ENCODE results near the gene ATG4B.

The ATG4B gene

GRCh38 chr2:241598061-241598460 lies 39.4 kb upstream of the ATG4B start:
- H3K27me3 ChIP-seq (ENCODE audit: low read length), result no peaks in the 10 kb centered on the region
- H3K27ac ChIP-seq (ENCODE audit: low read depth, low read length), result no peak overlapping the region
- H3K79me2 ChIP-seq (ENCODE audit: insufficient read depth, low read length), result no peaks in the 10 kb centered on the region
- no peak overlapping the region for H3K4me2 ChIP-seq (ENCODE audit: low read depth, low read length, poor library complexity, severe bottlenecking)
- TF ChIP-seq EZH2phosphoT487 (conservative IDR thresholded peaks at IDR 0.05; ENCODE audit: low read length) (no peak), CTCF (IDR thresholded peaks at IDR 0.05; ENCODE audit: insufficient read depth, low read length, poor library complexity, severe bottlenecking) (no peak)
- no peaks in the 10 kb centered on the region for H3K9me2 ChIP-seq (replicated peaks; ENCODE audit: insufficient read depth, low read length)
- H3K4me3 ChIP-seq (ENCODE audit: insufficient read depth, low read length, poor library complexity, severe bottlenecking), result no peak overlapping the region
- no peaks in the 10 kb centered on the region; the same call in 1 of the 2 replicates for H3F3A ChIP-seq (ENCODE audit: insufficient read depth)
- H4K20me1 ChIP-seq (ENCODE audit: low read depth, low read length), result no peaks in the 10 kb centered on the region
- no peaks in the 10 kb centered on the region; the same call in 1 of the 2 replicates for H3K36me3 ChIP-seq (ENCODE audit: low read length)
- no peak overlapping the region for H3K9ac ChIP-seq (ENCODE audit: low read length)
- no peaks in the 10 kb centered on the region for H3K9me3 ChIP-seq (ENCODE audit: insufficient read depth, low read length)
- H2AFZ ChIP-seq (ENCODE audit: low read depth, low read length, severe bottlenecking), result no peak overlapping the region

- Histone ChIP-seq H3K79me2 (ENCODE audit: insufficient read depth, low read length) (no peaks in the 10 kb centered on the region), H3K4me3 (ENCODE audit: insufficient read depth, low read length, poor library complexity, severe bottlenecking) (no peak overlapping the region), H3K9me2 (replicated peaks; ENCODE audit: insufficient read depth, low read length) (no peaks in the 10 kb centered on the region), H3K27me3 (ENCODE audit: low read length) (no peaks in the 10 kb centered on the region), H3F3A (ENCODE audit: insufficient read depth) (no peaks in the 10 kb centered on the region; the same call in 1 of the 2 replicates), H3K27ac (ENCODE audit: low read depth, low read length) (no peak overlapping the region), H3K9me3 (ENCODE audit: insufficient read depth, low read length) (no peaks in the 10 kb centered on the region), H3K36me3 (ENCODE audit: low read length) (no peaks in the 10 kb centered on the region; the same call in 1 of the 2 replicates), H3K9ac (ENCODE audit: low read length) (no peak overlapping the region), H4K20me1 (ENCODE audit: low read depth, low read length) (no peaks in the 10 kb centered on the region), H3K4me2 (ENCODE audit: low read depth, low read length, poor library complexity, severe bottlenecking) (no peak overlapping the region), H2AFZ (ENCODE audit: low read depth, low read length, severe bottlenecking) (no peak overlapping the region)
- TF ChIP-seq EZH2phosphoT487 (conservative IDR thresholded peaks at IDR 0.05; ENCODE audit: low read length) (no peak), CTCF (IDR thresholded peaks at IDR 0.05; ENCODE audit: insufficient read depth, low read length, poor library complexity, severe bottlenecking) (no peak)
These were observed 39.0 kb upstream of the ATG4B start for GRCh38 chr2:241598487-241598886.

- Histone ChIP-seq H3K4me3 (ENCODE audit: insufficient read depth, low read length, poor library complexity, severe bottlenecking) (no peak overlapping the region), H4K20me1 (ENCODE audit: low read depth, low read length) (no peaks in the 10 kb centered on the region), H3K27me3 (ENCODE audit: low read length) (no peaks in the 10 kb centered on the region), H3K4me2 (ENCODE audit: low read depth, low read length, poor library complexity, severe bottlenecking) (no peak overlapping the region), H3K27ac (ENCODE audit: low read depth, low read length) (no peak overlapping the region), H3K36me3 (ENCODE audit: low read length) (no peaks in the 10 kb centered on the region; the same call in 1 of the 2 replicates), H3F3A (ENCODE audit: insufficient read depth) (no peaks in the 10 kb centered on the region; the same call in 1 of the 2 replicates), H3K9me3 (ENCODE audit: insufficient read depth, low read length) (no peaks in the 10 kb centered on the region), H3K9ac (ENCODE audit: low read length) (no peak overlapping the region), H3K9me2 (replicated peaks; ENCODE audit: insufficient read depth, low read length) (no peaks in the 10 kb centered on the region), H3K79me2 (ENCODE audit: insufficient read depth, low read length) (no peaks in the 10 kb centered on the region), H2AFZ (ENCODE audit: low read depth, low read length, severe bottlenecking) (no peak overlapping the region)
- TF ChIP-seq CTCF (IDR thresholded peaks at IDR 0.05; ENCODE audit: insufficient read depth, low read length, poor library complexity, severe bottlenecking) (no peak), EZH2phosphoT487 (conservative IDR thresholded peaks at IDR 0.05; ENCODE audit: low read length) (no peak)
These were observed 37.9 kb upstream of the ATG4B start for GRCh38 chr2:241599615-241600014.
